Measurements from ENCODE around the gene GOLGA8N. TPM values are rescaled to one million over a fixed set of nuclear protein-coding genes. Genes with fewer than 3 reads are reported as not detected.
A peak's percentile ranks its signal among the peaks of the same experiment; 100 is the strongest.
"Not testable (repeated sequence)": the region's sequence is repeated elsewhere in the genome, so short reads cannot be mapped to it uniquely, and the experiment has no call there.

The GOLGA8N gene
- total RNA-seq: 1 to 10 TPM; 1.4 to 2.2 TPM

DNA sequence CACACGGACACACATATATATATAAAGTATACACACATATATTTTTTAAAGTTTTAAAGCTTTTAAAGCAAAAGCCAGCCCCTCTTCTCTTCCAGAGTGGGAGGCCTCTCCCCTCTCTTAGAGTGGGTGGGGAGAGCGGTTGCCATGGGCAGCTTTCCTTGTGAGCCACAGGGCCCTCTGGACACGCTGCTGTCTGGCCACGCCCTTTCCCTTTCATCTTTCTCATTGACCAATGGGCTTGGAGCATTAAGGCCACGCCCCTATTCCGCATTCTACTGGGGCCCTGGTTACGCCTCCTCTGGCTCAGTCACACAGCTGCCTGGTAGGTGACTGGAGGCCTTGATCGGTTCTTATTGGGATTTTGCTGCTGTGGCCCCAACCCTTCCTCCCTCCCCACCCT, at the start of gene GOLGA8N:
TSS of gene GOLGA8N (plus strand) at position 306 of the 400 bp plus-strand sequence.
- H3K4me1 Mint-ChIP-seq (ENCODE audit: low read depth); CTCF ChIA-PET; H3K4me3 Mint-ChIP-seq; H3K27ac Mint-ChIP-seq; intact Hi-C loops (cut with micrococcal nuclease); H3K27me3 Mint-ChIP-seq (ENCODE audit: low read depth); H3K9me3 Mint-ChIP-seq; H3K36me3 Mint-ChIP-seq (ENCODE audit: low read depth); DNase-seq: not testable (repeated sequence)

DNA sequence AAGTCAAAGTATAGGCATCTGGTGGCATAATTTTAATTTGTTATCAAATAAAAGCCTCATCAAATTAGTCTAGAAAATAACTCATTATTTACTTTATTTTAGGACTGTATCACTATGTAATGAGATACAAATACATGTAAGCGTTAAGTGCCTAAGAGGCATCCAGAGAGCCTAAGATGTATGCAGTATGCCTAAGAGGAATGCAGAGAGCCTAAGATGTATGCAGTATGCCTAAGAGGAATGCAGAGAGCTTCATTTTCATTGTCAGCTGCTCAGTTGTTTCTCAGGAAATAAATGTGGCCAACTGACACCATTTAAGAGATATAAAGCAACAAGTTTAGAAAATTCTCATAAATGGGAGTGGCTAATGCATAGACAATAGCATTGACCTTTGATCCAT, 49.8 kb upstream of the GOLGA8N start:
- DNase-seq; H3K27me3 Mint-ChIP-seq (ENCODE audit: low read depth); intact Hi-C loops (cut with micrococcal nuclease); H3K36me3 Mint-ChIP-seq (ENCODE audit: low read depth); H3K4me3 Mint-ChIP-seq; H3K27ac Mint-ChIP-seq; CTCF ChIA-PET; H3K4me1 Mint-ChIP-seq (ENCODE audit: low read depth); H3K9me3 Mint-ChIP-seq: not testable (repeated sequence)

DNA sequence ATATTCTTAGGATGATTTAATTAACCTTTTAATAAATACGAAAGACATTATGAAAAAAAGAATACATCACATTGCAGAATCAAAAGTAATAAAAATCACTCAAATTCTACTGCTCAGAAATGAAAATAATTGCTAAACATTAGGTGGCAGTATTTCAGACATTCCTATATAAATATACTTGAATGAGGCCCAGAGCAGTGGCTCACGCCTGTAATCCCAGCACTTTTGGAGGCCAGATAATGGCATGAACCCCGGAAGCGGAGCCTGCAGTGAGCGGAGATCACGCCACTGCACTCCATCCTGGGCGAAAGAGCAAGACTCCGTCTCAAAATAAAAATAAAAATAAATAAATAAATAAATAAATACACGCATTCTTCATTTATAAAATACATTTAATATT, 48.1 kb upstream of the GOLGA8N start:
- H3K36me3 Mint-ChIP-seq (ENCODE audit: low read depth); DNase-seq; H3K27ac Mint-ChIP-seq; H3K4me3 Mint-ChIP-seq; H3K27me3 Mint-ChIP-seq (ENCODE audit: low read depth); intact Hi-C loops (cut with micrococcal nuclease); H3K9me3 Mint-ChIP-seq; CTCF ChIA-PET; H3K4me1 Mint-ChIP-seq (ENCODE audit: low read depth): not testable (repeated sequence)

DNA sequence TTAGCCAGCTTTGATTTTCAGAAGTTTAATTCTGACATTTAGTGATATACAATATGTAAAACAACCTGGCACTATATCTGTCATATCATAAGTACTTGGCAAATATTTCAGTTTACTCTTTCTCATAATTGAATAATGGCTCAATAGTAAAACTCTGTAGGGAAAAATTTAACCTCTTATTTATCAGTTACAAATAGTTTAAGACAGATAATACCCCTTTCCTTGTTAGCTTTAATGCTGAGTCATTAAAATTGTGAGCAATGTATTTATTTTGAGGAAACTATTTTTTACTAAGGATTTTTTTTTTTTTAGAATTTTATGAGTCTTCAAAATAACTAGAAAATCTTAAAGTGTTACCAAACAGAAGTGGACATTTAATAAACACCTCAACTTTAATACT, 38.7 kb upstream of the GOLGA8N start:
- H3K9me3 Mint-ChIP-seq; H3K27ac Mint-ChIP-seq; H3K27me3 Mint-ChIP-seq (ENCODE audit: low read depth); DNase-seq; CTCF ChIA-PET; H3K36me3 Mint-ChIP-seq (ENCODE audit: low read depth); H3K4me1 Mint-ChIP-seq (ENCODE audit: low read depth); intact Hi-C loops (cut with micrococcal nuclease); H3K4me3 Mint-ChIP-seq: not testable (repeated sequence)

DNA sequence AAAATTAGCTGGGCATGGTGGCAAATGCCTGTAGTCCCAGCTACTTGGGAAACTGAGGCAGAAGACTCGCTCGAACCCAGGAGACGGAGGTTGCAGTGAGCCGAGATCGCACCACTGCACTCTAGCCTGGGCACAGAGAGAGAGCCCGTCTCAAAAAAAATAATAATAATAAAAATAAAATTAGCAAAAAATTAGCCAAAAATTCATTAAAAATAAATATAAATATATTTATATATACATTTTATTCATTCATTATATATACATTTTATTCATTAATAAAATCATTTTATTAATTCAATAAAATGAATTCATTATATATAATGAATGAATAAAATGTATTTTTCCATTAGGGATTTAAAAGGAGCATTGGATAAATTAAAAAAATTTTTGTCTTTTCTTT, 31.1 kb upstream of the GOLGA8N start:
- H3K4me1 Mint-ChIP-seq (ENCODE audit: low read depth); H3K9me3 Mint-ChIP-seq; H3K27me3 Mint-ChIP-seq (ENCODE audit: low read depth); H3K4me3 Mint-ChIP-seq; H3K27ac Mint-ChIP-seq; DNase-seq; H3K36me3 Mint-ChIP-seq (ENCODE audit: low read depth); intact Hi-C loops (cut with micrococcal nuclease); CTCF ChIA-PET: not testable (repeated sequence)

DNA sequence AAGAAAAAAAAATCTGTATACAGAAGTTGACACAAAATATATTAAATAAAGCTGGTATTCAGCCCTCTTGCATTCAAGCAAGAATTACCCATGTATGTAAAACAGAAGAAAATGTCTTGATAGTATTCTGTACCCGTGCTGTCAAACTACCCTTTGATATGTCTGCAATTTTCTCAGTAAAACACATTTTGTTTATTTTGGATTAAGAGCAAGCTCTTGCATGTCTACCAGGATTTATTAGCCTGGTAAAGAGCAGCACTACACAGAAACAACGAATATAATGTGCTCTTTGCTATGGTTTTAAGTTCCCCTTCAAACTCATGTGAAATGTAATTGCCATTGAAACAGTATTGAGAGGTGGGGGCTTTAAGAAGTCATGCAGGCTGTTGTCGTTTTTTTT, 24.3 kb upstream of the GOLGA8N start:
- H3K4me3 Mint-ChIP-seq; H3K9me3 Mint-ChIP-seq; intact Hi-C loops (cut with micrococcal nuclease); H3K4me1 Mint-ChIP-seq (ENCODE audit: low read depth); H3K27ac Mint-ChIP-seq; H3K36me3 Mint-ChIP-seq (ENCODE audit: low read depth); DNase-seq; H3K27me3 Mint-ChIP-seq (ENCODE audit: low read depth); CTCF ChIA-PET: not testable (repeated sequence)

DNA sequence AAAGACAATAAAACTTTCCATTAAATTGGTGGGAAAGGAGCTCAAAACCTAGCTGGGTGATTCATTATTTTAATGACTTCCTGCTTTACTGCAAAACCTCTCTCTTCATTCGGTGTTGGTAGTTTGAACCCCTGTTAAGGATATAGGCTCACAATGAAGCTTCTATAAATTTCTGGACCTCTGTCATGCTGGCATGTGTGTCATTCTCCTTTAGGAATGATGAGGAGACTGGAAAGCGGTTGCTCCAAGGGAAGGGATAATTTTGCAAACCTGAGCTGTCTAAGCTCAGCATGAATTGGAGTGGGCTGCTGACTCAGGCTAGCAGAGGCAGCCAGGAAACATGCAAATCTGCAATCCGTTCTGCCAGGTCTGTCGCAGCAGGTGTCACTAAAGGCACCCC, 14.8 kb upstream of the GOLGA8N start:
- peak overlapping the region; percentile 41 for H3K4me3 Mint-ChIP-seq
- H3K9me3 Mint-ChIP-seq; H3K27me3 Mint-ChIP-seq (ENCODE audit: low read depth); intact Hi-C loops (cut with micrococcal nuclease); H3K4me1 Mint-ChIP-seq (ENCODE audit: low read depth); CTCF ChIA-PET; H3K36me3 Mint-ChIP-seq (ENCODE audit: low read depth): not testable (repeated sequence)
- peak; percentile 3 for DNase-seq
- peak overlapping the region; percentile 41 for H3K27ac Mint-ChIP-seq

DNA sequence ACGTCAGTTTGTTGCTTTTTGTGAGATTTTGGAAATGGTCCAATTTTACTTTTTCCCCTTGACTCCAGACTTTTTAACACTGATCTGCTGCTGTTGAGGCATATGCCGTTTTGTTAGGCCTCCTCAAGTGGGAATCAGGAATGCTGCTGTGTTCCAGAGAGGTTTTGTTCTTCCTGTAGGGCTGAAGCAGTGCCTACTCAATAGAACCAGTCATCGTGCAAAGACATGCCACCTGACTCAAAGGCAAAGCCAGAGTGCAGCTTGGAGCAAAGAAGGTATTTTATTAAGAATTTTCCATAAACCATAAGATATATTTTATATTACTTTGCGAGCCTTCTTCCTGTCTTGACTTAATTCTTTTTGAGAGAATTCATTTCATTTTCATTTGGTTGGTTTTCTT, 7.4 kb upstream of the GOLGA8N start:
- H3K4me3 Mint-ChIP-seq; intact Hi-C loops (cut with micrococcal nuclease); H3K27me3 Mint-ChIP-seq (ENCODE audit: low read depth); H3K4me1 Mint-ChIP-seq (ENCODE audit: low read depth); DNase-seq; H3K9me3 Mint-ChIP-seq; H3K36me3 Mint-ChIP-seq (ENCODE audit: low read depth); CTCF ChIA-PET; H3K27ac Mint-ChIP-seq: not testable (repeated sequence)

DNA sequence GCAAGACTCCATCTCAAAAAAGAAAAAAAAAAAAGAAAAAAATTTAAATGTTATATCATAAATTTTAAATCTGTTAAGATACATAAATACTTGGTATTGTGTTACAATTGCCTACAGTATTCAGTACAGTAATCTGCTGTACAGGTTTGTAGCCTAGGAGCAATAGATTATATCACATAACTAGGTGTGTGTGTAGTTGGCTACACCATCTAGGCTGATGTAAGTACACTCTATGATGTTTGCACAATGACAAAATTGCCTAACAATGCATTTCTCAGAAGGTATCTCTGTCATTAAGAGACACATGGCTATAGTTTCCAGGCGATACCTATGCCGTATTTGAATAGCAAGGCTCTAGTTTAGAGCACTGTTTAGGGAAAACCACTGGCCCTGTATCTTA, 16.3 kb downstream of the GOLGA8N start:
- intact Hi-C loops (cut with micrococcal nuclease); H3K27me3 Mint-ChIP-seq (ENCODE audit: low read depth); H3K4me1 Mint-ChIP-seq (ENCODE audit: low read depth); CTCF ChIA-PET; H3K27ac Mint-ChIP-seq; H3K36me3 Mint-ChIP-seq (ENCODE audit: low read depth); H3K9me3 Mint-ChIP-seq; DNase-seq; H3K4me3 Mint-ChIP-seq: not testable (repeated sequence)

DNA sequence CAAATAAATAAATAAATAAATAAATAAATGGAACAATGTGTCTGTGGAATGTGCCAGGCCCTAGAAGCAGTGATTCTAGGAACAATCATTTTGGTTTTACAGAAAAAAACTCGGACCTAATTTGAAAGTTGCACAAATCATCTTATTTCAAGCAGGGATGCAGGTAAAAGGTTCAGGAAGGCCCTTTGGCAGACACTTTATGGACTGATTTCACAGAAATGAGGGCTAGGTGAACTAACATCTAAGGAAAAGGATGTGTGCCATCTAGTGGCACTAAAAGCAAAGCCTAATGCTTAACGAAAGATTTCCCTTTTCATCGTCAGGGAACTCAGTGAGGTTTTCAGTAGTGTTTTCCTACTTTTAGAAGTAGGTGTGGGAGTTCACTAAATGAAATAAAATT, 17.5 kb downstream of the GOLGA8N start:
- H3K4me1 Mint-ChIP-seq (ENCODE audit: low read depth); H3K36me3 Mint-ChIP-seq (ENCODE audit: low read depth); H3K27ac Mint-ChIP-seq; H3K27me3 Mint-ChIP-seq (ENCODE audit: low read depth); H3K4me3 Mint-ChIP-seq; H3K9me3 Mint-ChIP-seq; CTCF ChIA-PET: not testable (repeated sequence)
- DNase-seq: peak; percentile 10
- intact Hi-C loops (cut with micrococcal nuclease): loop anchor here (10.0 kb wide), 1 partner anchor 1494 kb away; the partner anchor contains the start of genes EMC7 and PGBD4

DNA sequence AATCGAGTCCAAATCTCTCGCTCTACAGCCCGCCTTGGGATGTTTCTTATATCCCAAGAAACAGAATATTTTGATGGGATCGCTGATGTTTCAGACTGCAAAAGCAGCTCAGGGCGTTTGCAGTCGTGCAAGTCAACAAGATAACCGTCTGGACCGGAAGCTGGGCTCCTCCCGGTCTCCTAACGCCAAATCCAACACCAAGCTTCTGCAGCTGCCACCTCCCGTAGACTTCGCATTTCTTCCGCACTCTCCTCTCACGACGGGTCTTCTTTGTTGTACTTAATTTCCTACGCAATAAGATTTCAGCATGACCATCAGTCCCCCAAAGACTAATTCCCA, 21.4 kb downstream of the GOLGA8N start:
- DNase-seq; H3K9me3 Mint-ChIP-seq; CTCF ChIA-PET; H3K27me3 Mint-ChIP-seq (ENCODE audit: low read depth): not testable (repeated sequence)
- peaks cover 12% of the 10 kb centered on the region for H3K4me1 Mint-ChIP-seq (ENCODE audit: low read depth)
- H3K36me3 Mint-ChIP-seq (ENCODE audit: low read depth): peaks cover 19% of the 10 kb centered on the region
- H3K27ac Mint-ChIP-seq: peak overlapping the region; percentile 98
- H3K4me3 Mint-ChIP-seq: peak overlapping the region; percentile 99
- intact Hi-C loops (cut with micrococcal nuclease): loop anchor here (10.0 kb wide), 1 partner anchor 1490 kb away; the partner anchor contains the start of genes EMC7 and PGBD4

DNA sequence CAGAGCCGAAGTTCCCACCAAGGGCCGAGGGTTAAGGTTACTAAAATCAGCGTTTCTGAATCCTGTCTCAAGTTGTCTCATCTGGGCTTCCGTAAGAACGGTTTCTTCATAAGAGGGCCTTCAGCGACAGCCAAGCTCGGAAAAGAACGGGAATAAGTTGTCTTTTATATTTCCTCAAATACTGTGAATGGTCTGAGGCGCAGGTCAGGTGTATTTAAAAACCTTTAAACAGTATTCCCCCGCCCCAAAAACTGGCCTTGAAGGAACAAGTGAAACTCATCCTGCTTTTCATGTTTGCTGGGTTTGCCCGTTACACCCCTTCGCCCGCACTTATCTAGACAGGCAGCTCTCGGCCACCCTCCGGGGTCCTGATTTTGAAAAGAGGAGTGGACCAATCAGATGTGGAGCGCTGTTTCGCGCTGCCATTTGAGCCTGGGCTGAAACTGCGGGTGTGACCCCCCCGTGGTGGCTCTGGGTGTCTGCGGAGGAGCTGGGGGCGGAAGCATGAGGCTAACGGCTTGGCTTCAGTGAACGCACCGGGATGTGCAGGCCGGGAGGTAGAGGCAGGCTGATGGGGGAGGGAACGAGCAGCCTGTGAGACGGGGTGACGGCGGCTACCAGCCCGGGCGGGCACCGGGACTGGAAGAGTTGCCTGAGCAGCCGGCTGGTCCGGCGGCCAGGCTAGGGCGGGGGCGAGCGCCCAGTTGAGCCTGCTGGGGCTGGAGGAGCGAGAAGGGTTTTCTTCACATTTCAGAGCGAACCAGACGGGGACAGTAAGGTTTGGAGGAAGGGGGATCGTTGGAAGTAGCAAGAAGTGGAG, 22.0 kb downstream of the GOLGA8N start, which contains the start of gene ARHGAP11A:
TSS of gene ARHGAP11A (plus strand) at position 454 of the 820 bp plus-strand sequence. CDS start 708 bp downstream, outside the sequence.
- H3K9me3 Mint-ChIP-seq; H3K27me3 Mint-ChIP-seq (ENCODE audit: low read depth); CTCF ChIA-PET: not testable (repeated sequence)
- peak within 1 kb of the TSS; percentile 99 for H3K4me3 Mint-ChIP-seq
- peaks cover 12% of the 10 kb centered on the region for H3K4me1 Mint-ChIP-seq (ENCODE audit: low read depth)
- intact Hi-C loops (cut with micrococcal nuclease): loop anchor here (10.0 kb wide), 1 partner anchor 1490 kb away; the partner anchor contains the start of genes EMC7 and PGBD4
- peaks cover 20% of the 10 kb centered on the region for H3K36me3 Mint-ChIP-seq (ENCODE audit: low read depth)
- H3K27ac Mint-ChIP-seq: peak within 1 kb of the TSS; percentile 98
- peak; percentile 94 for DNase-seq

DNA sequence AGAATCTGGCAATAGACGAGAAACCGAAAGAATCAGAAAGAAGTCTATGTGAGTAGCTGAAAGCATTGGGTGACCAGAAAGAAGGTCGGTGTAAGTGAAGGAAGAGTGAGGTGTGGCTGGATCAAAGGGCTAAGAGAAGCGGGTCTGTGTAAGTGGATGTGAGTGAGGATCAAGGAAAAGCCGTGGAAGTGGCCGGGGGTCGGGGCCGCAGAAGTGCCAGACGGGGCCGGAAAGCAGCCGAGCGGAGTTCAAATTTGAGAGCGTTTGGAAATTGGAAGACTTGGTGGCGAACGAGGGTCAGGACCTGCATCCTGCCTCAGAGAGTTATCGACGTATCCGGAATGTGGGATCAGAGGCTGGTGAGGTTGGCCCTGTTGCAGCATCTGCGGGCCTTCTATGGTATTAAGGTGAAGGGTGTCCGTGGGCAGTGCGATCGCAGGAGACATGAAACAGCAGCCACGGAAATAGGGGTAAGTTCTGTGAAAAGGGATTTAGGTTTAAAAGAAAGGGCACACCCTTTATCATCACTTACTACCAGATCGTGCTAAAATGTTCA, 22.7 kb downstream of the GOLGA8N start:
- CTCF ChIA-PET; H3K9me3 Mint-ChIP-seq; H3K27me3 Mint-ChIP-seq (ENCODE audit: low read depth): not testable (repeated sequence)
- intact Hi-C loops (cut with micrococcal nuclease): loop anchor here (10.0 kb wide), 1 partner anchor 1489 kb away; the partner anchor contains the start of genes EMC7 and PGBD4
- peaks cover 20% of the 10 kb centered on the region for H3K36me3 Mint-ChIP-seq (ENCODE audit: low read depth)
- H3K4me1 Mint-ChIP-seq (ENCODE audit: low read depth): peaks cover 12% of the 10 kb centered on the region
- H3K4me3 Mint-ChIP-seq: peak overlapping the region; percentile 99
- H3K27ac Mint-ChIP-seq: peak overlapping the region; percentile 98
- DNase-seq: peak; percentile 24

All from activated naive CD4-positive, alpha-beta T cell treated with anti-CD3 and anti-CD28 coated beads for 36 hours (primary cell).